Stimulated activated effector memory CD8-positive, alpha-beta T cell treated with anti-CD3 and anti-CD28 coated beads, Interleukin-12 subunit alpha, Interleukin-12 subunit beta, amount 100 ng/mL, for 72 hours (primary cell): ENCODE measurements around the gene FKBP15.

ENCODE experiments used
- ATAC-seq: fragments of 150-1000 bp; cut with Tn5 transposase; 2 replicates; pipeline ENCODE4 v1.10.0; 2021
- DNase-seq, 2 donors: peaks; one replicate each; pipeline ENCODE4 v3.0.0; 2021 to 2022; ENCODE audit warnings: low spot score in 2 of 2
- H3K27ac Mint-ChIP-seq: one replicate; pipeline ENCODE4 v1.8.0; 2022; ENCODE audit warnings: mild to moderate bottlenecking, mixed read lengths
- H3K36me3 Mint-ChIP-seq: one replicate; pipeline ENCODE4 v1.8.0; 2022; ENCODE audit warnings: mild to moderate bottlenecking, mixed read lengths
- H3K4me1 Mint-ChIP-seq: one replicate; pipeline ENCODE4 v1.8.0; 2022; ENCODE audit warnings: mixed read lengths
- H3K4me3 Mint-ChIP-seq: one replicate; pipeline ENCODE4 v1.8.0; 2022; ENCODE audit warnings: mild to moderate bottlenecking, mixed read lengths
- H3K9me3 Mint-ChIP-seq: one replicate; pipeline ENCODE4 v1.8.0; 2022; ENCODE audit warnings: mixed read lengths

The FKBP15 gene

GRCh38 chr9:113178087-113178486 is 43.0 kb downstream of the FKBP15 start:
- H3K4me3 Mint-ChIP-seq, result no peak overlapping the region
- ATAC-seq (no peak), DNase-seq (no peak)
- no peaks in the 10 kb centered on the region for H3K9me3 Mint-ChIP-seq
- H3K4me1 Mint-ChIP-seq, result no peaks in the 10 kb centered on the region
- peaks cover 100% of the 10 kb centered on the region for H3K36me3 Mint-ChIP-seq
- peak overlapping the region; percentile 6 for H3K27ac Mint-ChIP-seq

DNA sequence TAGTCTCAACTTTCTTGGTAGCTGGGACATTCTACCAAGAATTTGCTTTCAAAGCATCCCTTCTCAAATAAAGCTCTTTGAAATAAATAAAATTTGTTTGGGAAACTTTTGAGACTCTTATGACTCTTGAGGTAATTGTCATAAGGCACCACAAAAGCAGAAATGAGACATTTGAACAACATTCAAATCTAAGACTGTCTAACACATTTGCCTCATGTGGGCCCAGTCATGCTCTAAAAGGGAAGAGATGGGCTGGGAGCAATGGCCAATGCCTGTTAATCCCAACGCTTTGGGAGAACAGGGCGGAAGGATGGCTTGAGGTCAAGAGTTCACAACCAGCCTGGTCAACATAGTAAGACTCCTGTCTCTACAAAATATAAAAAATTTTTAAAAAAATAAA is 43.8 kb downstream of the FKBP15 start:
- no peaks in the 10 kb centered on the region for H3K4me1 Mint-ChIP-seq

DNA sequence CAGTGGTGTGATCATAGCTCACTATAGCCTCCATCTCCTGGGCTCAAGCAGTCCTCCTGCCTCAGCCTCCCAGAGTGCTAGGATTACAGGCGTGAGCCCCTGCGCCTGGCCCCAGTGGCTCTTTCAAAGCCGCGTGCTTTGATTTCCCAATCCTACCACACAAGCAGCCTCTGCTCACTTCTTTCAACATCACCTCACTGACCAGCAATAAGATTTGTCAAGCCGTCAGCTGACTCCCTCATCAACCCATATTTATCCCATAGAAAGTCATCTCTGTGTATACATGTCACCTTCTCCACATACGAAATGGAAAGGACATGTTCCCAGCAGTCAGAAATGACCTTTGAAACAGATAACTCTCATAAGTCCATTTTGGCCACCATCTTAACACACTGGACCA is 44.3 kb downstream of the FKBP15 start:
- no peak for ATAC-seq
- Mint-ChIP-seq H3K36me3 (peaks cover 100% of the 10 kb centered on the region), H3K4me1 (no peaks in the 10 kb centered on the region), H3K27ac (no peak overlapping the region), H3K9me3 (no peaks in the 10 kb centered on the region), H3K4me3 (no peak overlapping the region)
- no peak for DNase-seq

More for the DNA sequence above, 43.8 kb downstream of the FKBP15 start:
- DNase-seq (no peak), ATAC-seq (no peak)
- Mint-ChIP-seq H3K36me3 (peaks cover 100% of the 10 kb centered on the region), H3K9me3 (no peaks in the 10 kb centered on the region), H3K4me3 (no peak overlapping the region), H3K27ac (no peak overlapping the region)

DNA sequence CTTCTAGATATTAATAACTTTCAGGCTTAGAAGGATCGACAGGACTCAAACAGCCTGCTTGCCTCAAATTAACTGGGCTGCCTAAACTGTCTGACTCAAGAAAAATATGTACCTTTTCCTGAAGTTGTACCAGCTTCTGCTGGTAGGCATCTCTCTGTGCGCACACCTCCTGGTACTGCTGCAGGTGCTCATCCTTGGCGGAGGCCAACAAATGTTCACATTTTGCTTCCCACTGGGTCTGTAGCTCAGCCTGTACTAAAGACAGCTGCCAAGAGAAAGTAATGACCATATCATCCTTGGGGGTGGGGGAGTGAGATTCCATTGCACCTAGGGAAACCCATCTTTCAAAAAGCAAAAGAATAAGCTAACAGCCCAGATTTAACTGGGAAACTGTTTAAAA is 47.7 kb downstream of the FKBP15 start:
- DNase-seq (no peak), ATAC-seq (no peak)
- H3K4me3 Mint-ChIP-seq, result no peak overlapping the region
- no peak overlapping the region for H3K27ac Mint-ChIP-seq
- H3K36me3 Mint-ChIP-seq, result peaks cover 100% of the 10 kb centered on the region
- H3K9me3 Mint-ChIP-seq, result no peaks in the 10 kb centered on the region
- H3K4me1 Mint-ChIP-seq, result no peaks in the 10 kb centered on the region

- ATAC-seq (no peak), DNase-seq (no peak)
- no peak overlapping the region for H3K4me3 Mint-ChIP-seq
- H3K36me3 Mint-ChIP-seq, result peaks cover 99% of the 10 kb centered on the region
- H3K9me3 Mint-ChIP-seq, result no peaks in the 10 kb centered on the region
- peak overlapping the region; percentile 82 for H3K27ac Mint-ChIP-seq
- H3K4me1 Mint-ChIP-seq, result no peaks in the 10 kb centered on the region
Observed at GRCh38 chr9:113168809-113169208, 52.3 kb downstream of the FKBP15 start.

- DNase-seq (no peak), ATAC-seq (no peak)
- Mint-ChIP-seq H3K36me3 (peaks cover 90% of the 10 kb centered on the region), H3K4me1 (no peaks in the 10 kb centered on the region), H3K4me3 (no peak overlapping the region), H3K27ac (peak overlapping the region; percentile 53), H3K9me3 (no peaks in the 10 kb centered on the region)
Observed at GRCh38 chr9:113166039-113166438, 55.0 kb downstream of the FKBP15 start.

DNA sequence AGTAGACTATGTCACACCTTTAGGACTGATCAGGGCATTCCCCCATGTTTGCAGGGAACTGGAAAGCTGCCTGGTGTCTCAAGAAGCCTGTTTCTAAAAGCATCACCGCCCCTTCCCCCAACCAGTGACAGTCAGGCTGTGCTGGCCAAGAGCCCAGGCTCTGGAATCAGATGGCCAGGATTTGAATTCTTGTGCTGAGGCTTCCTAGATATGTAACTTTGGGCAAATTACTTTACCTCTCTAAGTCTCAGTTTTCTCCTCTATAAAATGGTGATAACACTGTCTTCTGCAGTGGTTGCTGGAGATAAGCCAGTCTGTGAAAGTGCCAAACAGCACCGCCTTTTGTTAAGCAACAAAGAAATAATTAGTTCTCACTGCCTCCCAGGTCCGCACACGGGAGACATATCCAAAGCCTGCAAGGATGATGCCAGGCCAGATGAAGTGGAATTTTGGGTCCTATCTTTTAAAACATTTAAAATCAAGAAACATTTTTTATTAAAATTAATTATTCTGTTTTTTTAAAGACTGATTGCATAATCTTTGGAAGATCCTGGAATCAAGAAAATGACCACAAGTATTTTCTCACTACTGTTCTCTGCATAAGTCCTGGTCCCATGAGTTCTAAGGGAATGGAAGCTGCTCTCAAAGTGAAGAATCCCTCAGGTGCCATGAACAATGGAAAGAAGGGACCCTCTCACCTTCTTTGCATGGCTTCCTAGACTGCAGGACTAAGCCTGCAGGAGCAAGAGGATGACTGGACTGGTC is 56.4 kb downstream of the FKBP15 start:
- Mint-ChIP-seq H3K9me3 (no peaks in the 10 kb centered on the region), H3K27ac (no peak overlapping the region), H3K4me3 (no peak overlapping the region), H3K36me3 (peaks cover 90% of the 10 kb centered on the region), H3K4me1 (peaks cover 5% of the 10 kb centered on the region)
- ATAC-seq (no peak), DNase-seq (no peak)

DNA sequence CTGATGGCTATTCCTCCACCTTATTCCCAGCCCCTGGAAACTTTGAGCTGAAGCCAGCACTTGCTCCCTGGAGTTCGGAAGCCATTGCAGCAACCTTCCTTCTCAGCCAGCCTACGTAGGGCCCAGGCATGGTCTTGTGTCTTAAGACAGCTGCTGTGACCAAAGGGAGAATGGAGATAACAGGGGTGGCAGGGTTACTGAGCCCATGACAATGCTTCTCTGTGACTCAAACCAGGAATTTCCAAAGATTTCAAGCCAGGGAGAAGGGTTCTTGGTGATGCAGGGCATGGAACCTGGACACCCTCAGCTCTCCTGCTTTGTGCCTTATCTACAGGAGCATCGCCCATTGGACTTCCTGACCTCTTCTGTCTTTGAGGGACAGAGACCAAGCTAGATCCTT is 58.1 kb downstream of the FKBP15 start:
- no peak for DNase-seq
- Mint-ChIP-seq H3K36me3 (peaks cover 90% of the 10 kb centered on the region), H3K9me3 (no peaks in the 10 kb centered on the region), H3K4me3 (no peak overlapping the region), H3K4me1 (peaks cover 5% of the 10 kb centered on the region), H3K27ac (peak overlapping the region; percentile 3)
- ATAC-seq, result no peak

GRCh38 chr9:113160571-113160970 is 60.5 kb downstream of the FKBP15 start:
- H3K36me3 Mint-ChIP-seq, result peaks cover 78% of the 10 kb centered on the region
- peak overlapping the region; percentile 84 for H3K27ac Mint-ChIP-seq
- H3K4me1 Mint-ChIP-seq, result peaks cover 23% of the 10 kb centered on the region

GRCh38 chr9:113158446-113158845 is 62.6 kb downstream of the FKBP15 start:
- H3K4me3 Mint-ChIP-seq, result no peak overlapping the region
- H3K27ac Mint-ChIP-seq, result no peak overlapping the region
- no peaks in the 10 kb centered on the region for H3K9me3 Mint-ChIP-seq
- DNase-seq, result no peak
- ATAC-seq, result no peak
- H3K36me3 Mint-ChIP-seq, result peaks cover 57% of the 10 kb centered on the region
- H3K4me1 Mint-ChIP-seq, result peaks cover 44% of the 10 kb centered on the region

More at GRCh38 chr9:113160571-113160970, 60.5 kb downstream of the FKBP15 start:
- Mint-ChIP-seq H3K9me3 (no peaks in the 10 kb centered on the region), H3K4me3 (no peak overlapping the region)
- no peak for ATAC-seq
- DNase-seq, result no peak

- DNase-seq (no peak), ATAC-seq (no peak)
- H3K36me3 Mint-ChIP-seq, result peaks cover 45% of the 10 kb centered on the region
- H3K27ac Mint-ChIP-seq, result peak overlapping the region; percentile 69
- H3K4me1 Mint-ChIP-seq, result peaks cover 56% of the 10 kb centered on the region
- no peaks in the 10 kb centered on the region for H3K9me3 Mint-ChIP-seq
- H3K4me3 Mint-ChIP-seq, result no peak overlapping the region
Observed at GRCh38 chr9:113156880-113157279, 64.2 kb downstream of the FKBP15 start.

DNA sequence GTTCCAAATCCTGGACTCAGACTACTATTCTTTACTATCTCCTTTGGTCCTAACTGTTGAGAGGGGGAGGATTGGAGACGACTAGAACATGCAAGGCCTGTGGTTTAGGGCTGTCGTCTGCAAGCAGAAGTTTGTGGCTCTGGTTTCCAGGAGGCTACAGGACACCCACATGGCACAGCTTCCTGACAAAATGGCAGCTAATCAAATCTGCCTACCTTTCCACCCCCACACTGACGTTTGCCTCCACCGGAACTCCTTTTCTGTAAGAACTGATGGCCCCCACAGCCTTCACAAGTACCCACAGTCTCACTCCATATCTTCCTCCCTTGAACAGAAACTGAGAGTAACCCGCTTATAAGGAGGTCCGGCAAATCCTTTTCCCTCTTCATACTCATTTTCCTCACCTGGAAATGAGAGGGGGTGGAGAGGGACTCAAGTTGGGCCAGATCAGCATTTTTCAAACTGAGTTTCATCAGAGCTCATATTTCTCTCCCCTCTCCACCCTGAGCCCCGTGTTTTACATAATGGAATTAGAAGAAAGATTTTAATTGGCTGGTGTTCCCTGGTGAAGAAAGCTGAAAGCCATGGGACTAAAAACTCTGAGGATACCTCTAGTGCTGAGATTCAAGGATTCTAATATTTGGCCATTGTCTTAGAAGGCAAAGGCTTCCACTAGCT is 65.0 kb downstream of the FKBP15 start:
- Mint-ChIP-seq H3K9me3 (no peaks in the 10 kb centered on the region), H3K4me3 (peak overlapping the region; percentile 31), H3K36me3 (peaks cover 42% of the 10 kb centered on the region), H3K4me1 (peaks cover 61% of the 10 kb centered on the region), H3K27ac (peak overlapping the region; percentile 80)
- peak; percentile 23 to 61 for DNase-seq
- ATAC-seq, result peak; percentile 59

DNA sequence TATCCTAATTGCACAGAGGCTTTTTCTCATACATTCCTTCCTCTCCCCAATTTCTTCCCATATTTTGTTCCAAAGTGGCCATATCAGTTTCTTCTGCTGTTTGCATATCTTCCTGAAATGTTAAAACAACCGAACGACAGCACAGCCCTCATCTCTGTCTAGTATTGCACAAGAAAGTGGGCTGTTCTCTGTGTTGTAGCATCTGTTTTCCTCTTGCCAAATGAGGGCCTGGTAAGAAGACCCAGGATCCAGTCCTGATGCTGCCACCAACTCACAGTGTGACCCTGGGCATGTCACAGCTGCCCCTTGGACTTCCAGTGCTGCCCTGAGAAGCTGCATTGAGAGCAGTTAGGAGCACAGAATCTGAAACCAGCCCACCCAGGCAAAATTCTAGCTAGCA is 66.1 kb downstream of the FKBP15 start:
- no peak overlapping the region for H3K4me3 Mint-ChIP-seq
- H3K36me3 Mint-ChIP-seq, result peaks cover 30% of the 10 kb centered on the region
- H3K27ac Mint-ChIP-seq, result peak overlapping the region; percentile 80
- H3K9me3 Mint-ChIP-seq, result no peaks in the 10 kb centered on the region
- DNase-seq (no peak), ATAC-seq (no peak)
- peaks cover 55% of the 10 kb centered on the region for H3K4me1 Mint-ChIP-seq

DNA sequence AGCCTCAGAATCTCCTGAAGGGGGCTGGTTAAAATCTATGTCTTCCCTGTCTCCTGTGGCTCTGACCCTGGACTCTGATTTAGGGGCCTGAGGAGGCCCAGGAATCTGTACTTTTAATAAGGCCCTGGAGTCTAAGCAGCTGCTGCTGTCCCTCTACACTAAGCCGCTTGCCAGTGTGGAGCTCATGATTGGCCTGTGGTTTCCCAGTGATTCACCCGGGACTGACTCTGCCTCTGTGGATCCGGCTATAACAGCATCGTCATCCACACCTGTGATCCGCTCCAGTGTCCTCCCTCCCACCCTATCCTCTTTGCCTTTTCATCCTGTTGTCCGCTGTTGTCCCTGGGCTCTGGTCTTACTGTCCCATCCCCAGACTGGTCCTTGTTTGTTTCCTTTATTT is 66.6 kb downstream of the FKBP15 start:
- Mint-ChIP-seq H3K4me3 (no peak overlapping the region), H3K9me3 (no peaks in the 10 kb centered on the region), H3K27ac (peak overlapping the region; percentile 80), H3K36me3 (peaks cover 26% of the 10 kb centered on the region), H3K4me1 (peaks cover 55% of the 10 kb centered on the region)
- DNase-seq, result no peak
- no peak for ATAC-seq

DNA sequence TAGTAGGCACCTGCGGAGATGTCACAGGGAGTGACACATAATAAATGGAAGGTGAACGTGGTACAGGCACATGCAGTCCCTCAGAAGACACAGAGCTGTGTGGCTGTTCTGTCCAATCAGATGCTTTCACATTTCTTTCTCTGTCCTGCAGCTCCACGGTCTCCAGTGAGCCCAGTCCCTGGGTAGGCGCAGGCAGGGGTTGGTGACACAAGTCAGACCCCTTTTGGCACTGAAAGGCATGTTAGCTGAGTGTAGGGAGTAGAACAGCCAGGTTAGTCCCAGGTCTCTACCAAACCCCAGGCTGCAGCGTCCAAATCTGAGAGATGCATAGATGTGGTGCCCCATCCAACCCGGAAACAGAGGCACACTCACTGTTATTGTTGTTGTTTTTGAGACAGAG is 67.5 kb downstream of the FKBP15 start:
- H3K36me3 Mint-ChIP-seq, result peaks cover 17% of the 10 kb centered on the region

DNA sequence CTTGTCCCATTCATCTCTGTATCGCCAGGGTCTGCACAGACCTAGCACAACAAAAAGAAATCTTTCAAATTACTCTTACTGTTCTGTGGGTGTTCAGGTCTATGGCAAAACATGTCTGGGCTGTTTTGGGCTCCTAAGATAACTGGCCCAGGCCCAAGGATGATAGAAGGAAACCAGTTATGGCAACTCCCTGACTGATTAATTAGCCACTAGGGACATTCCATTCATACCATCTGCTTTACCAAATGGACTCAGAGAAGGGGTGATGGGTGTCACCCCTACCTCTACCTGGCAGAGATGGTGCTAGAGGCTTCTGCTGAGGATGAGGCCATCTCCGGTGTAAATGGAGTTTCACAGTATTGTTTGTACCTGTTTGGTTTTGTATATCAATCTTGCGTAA is 68.4 kb downstream of the FKBP15 start:
- Mint-ChIP-seq H3K4me3 (peak overlapping the region; percentile 71), H3K4me1 (peaks cover 55% of the 10 kb centered on the region), H3K36me3 (peaks cover 8% of the 10 kb centered on the region), H3K27ac (peak overlapping the region; percentile 84), H3K9me3 (no peaks in the 10 kb centered on the region)
- DNase-seq (no peak), ATAC-seq (no peak)

More for the DNA sequence above, 67.5 kb downstream of the FKBP15 start:
- no peak overlapping the region for H3K4me3 Mint-ChIP-seq
- ATAC-seq (no peak), DNase-seq (no peak)
- H3K27ac Mint-ChIP-seq, result peak overlapping the region; percentile 80
- peaks cover 55% of the 10 kb centered on the region for H3K4me1 Mint-ChIP-seq
- no peaks in the 10 kb centered on the region for H3K9me3 Mint-ChIP-seq
